B cell (primary cell): ENCODE measurements around the gene SPATA12.

Source experiments
- EZH2 ChIP-seq: IDR thresholded peaks from 2 replicates; pipeline ENCODE4 v1.6.1; 2012; ENCODE audit warnings: borderline replicate concordance, low read depth, mild to moderate bottlenecking, moderate library complexity, low read length; ENCODE audit not compliant: insufficient read depth, poor library complexity, severe bottlenecking
- TF ChIP-seq, protein P1 (sequence below): fragments of 200-600 bp; IDR thresholded peaks from one replicate; pipeline ENCODE4 v1.8.0; 2022; ENCODE audit warnings: antibody characterized with exemption, mild to moderate bottlenecking

DNA sequence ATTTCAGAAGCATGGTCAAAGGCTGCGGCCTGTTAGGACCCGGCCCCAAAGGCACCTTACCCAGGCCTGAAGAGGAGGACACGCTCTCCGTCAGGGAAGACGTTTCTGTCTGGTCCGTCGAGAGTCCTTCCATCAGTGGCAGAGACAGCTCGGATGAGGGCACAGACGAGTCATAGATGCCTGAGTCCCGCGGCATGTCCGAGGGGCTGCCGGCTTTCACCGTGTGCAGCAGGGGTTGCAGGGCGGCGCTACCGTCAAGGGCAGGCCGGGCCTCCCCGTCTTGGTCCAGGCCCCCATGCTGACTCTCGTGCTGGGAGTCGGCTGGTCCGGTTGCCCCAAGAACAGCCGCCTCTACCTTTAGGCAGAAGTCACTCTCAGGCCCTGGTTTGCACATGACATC lies 37.1 kb downstream of the SPATA12 start:
- TF ChIP-seq, protein P1, sequence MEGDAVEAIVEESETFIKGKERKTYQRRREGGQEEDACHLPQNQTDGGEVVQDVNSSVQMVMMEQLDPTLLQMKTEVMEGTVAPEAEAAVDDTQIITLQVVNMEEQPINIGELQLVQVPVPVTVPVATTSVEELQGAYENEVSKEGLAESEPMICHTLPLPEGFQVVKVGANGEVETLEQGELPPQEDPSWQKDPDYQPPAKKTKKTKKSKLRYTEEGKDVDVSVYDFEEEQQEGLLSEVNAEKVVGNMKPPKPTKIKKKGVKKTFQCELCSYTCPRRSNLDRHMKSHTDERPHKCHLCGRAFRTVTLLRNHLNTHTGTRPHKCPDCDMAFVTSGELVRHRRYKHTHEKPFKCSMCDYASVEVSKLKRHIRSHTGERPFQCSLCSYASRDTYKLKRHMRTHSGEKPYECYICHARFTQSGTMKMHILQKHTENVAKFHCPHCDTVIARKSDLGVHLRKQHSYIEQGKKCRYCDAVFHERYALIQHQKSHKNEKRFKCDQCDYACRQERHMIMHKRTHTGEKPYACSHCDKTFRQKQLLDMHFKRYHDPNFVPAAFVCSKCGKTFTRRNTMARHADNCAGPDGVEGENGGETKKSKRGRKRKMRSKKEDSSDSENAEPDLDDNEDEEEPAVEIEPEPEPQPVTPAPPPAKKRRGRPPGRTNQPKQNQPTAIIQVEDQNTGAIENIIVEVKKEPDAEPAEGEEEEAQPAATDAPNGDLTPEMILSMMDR, result no peak
- no peak for TF ChIP-seq EZH2
